Heart right ventricle (tissue), 16 donors: ENCODE results near the gene DCT. TPM values are rescaled to one million over a fixed set of nuclear protein-coding genes. Genes with fewer than 3 reads are reported as not detected.

Experiments
- ATAC-seq, 8 donors: fragments of 200-7000 bp; cut with Tn5 transposase; one replicate each; pipeline ENCODE4 v1.9.1; 2020; ENCODE audit warnings: mild to moderate bottlenecking in 8 of 8, moderate library complexity in 8 of 8, moderate number of reproducible peaks in 1 of 8
- DNase-seq, 2 donors: peaks; one replicate each; pipeline ENCODE4 v3.0.0-alpha.2; 2020
- H3K27ac ChIP-seq, 10 donors: fragments of 200-600 bp; sonication (generic) in 2 of 10; one replicate each; pipeline versions ENCODE4 v1.5.0 to v1.8.0; 2020 to 2022; ENCODE audit warnings: mild to moderate bottlenecking in 3 of 10
- H3K27me3 ChIP-seq, 7 donors: fragments of 200-600 bp; one replicate each; pipeline ENCODE4 v1.8.0; 2021 to 2022; ENCODE audit warnings: mild to moderate bottlenecking in 2 of 7
- H3K36me3 ChIP-seq, 9 donors: fragments of 200-600 bp; sonication (generic) in 1 of 9; one replicate each; pipeline versions ENCODE4 v1.5.0 to v1.8.0; 2020 to 2022; ENCODE audit warnings: mild to moderate bottlenecking in 2 of 9
- H3K4me1 ChIP-seq, 9 donors: fragments of 200-600 bp; sonication (generic) in 1 of 9; one replicate each; pipeline versions ENCODE4 v1.5.0 to v1.8.0; 2020 to 2022; ENCODE audit warnings: mild to moderate bottlenecking in 4 of 9
- H3K4me3 ChIP-seq, 10 donors: fragments of 200-600 bp; sonication (generic) in 2 of 10; one replicate each; pipeline versions ENCODE4 v1.5.0 to v1.8.0; 2020 to 2022; ENCODE audit warnings: mild to moderate bottlenecking in 7 of 10, moderate library complexity in 2 of 10
- H3K9me3 ChIP-seq, 11 donors: fragments of 200-600 bp in 10 of 11; sonication (generic) in 2 of 11; one replicate each; pipeline versions ENCODE4 v1.5.0 to v1.8.0; 2013 to 2022; ENCODE audit warnings: mild to moderate bottlenecking in 2 of 11, control low read depth in 1 of 11, moderate library complexity in 1 of 11
- CTCF ChIP-seq, 9 donors: fragments of 200-600 bp; sonication (generic) in 2 of 9; IDR thresholded peaks; one replicate each; pipeline versions ENCODE4 v1.5.0 to v1.8.0; 2021 to 2022; ENCODE audit warnings: antibody characterized with exemption in 9 of 9, mild to moderate bottlenecking in 5 of 9, moderate library complexity in 1 of 9
- WGBS, 2 donors: extraction: QIAGEN DNeasy Blood & Tissue Kit; methylation state at CpG; one replicate each; pipeline ENCODE4 v1.1.7; 2013; ENCODE audit warnings: inconsistent platforms in 1 of 2; 5-methylcytosine and 5-hydroxymethylcytosine counted together
- intact Hi-C, 10 donors: fragments of 100-400 bp; cut with DNase I; formaldehyde crosslinking; loops; one replicate each; pipeline versions ENCODE4 v1.11.1 to v1.14.2; 2022
- polyA plus RNA-seq, 2 donors: library from polyadenylated mRNA; stranded (reverse); fragments of 200-250 nt; gene quantifications; one replicate each; pipeline ENCODE4 v1.2.3, GENCODE V29; 2013
- total RNA-seq, 10 donors: library from RNA; stranded (reverse); fragmentation: NEBNext Ultra II Directional in 3 of 10; extraction: Animal tissue kit (Norgen Biotek cat#: 25700) in 3 of 10; gene quantifications; one replicate each; pipeline versions ENCODE4 v1.2.1 to v1.2.4, GENCODE V29; 2021 to 2023
- donor health status: Arrhythmogenic right ventricular cardiomyopathy.
- donor health status: ischemic (EF 13 %, LVEDD 7.1; RV severe dilation, severe dysfunction).
- donor health status: healthy with polysubstance abuse.
- donor health status: DM: no; HTN: yes; CAD: no.
- donor health status: DM: no; HTN: no; CAD: no.
- donor health status: ischemic (EF 25% LVEDD 6.9; RV normal size, moderate dysfunction).
- donor health status: ischemic (EF 25% LVEDD 5.7; RV mildly dilated, moderate dysfunction).
- donor health status: healthy.
- donor health status: DM: yes; HTN: yes; CAD: no.
- donor health status: Ischemic cardiomyopathy.
- donor health status: ischemic (EF 35%, LVEDD 5.7; RV mildly dilated, moderate dysfunction).
- donor health status: nonischemic (EF 11% LVEDD 7.7; RV severe dilation, severe dysfunction).
- donor health status: DM: yes; HTN: yes; CAD: no.
- donor health status: PGD.
- donor health status: ischemic (EF 29% LVEDD 5.4; RV normal size, mild dysfunction).
- donor health status: nonischemic (EF 23%, LVEDD 6.1; RV moderate dilation, normal function).

DCT gene
- total and polyA plus RNA-seq, 12 donors: 0.01 to 0.47 (median 0.25) TPM; not detected in 1

- ATAC-seq (no peak), DNase-seq (no peak)
- Histone ChIP-seq H3K9me3 (peaks cover 0 to 9% (median 0%) of the 10 kb centered on the region in 11 donors), H3K27me3 (peaks cover 0 to 13% (median 0%) of the 10 kb centered on the region in 7 donors), H3K36me3 (no peaks in the 10 kb centered on the region), H3K4me1 (peaks cover 0 to 9% (median 0%) of the 10 kb centered on the region in 9 donors), H3K27ac (no peak overlapping the region), H3K4me3 (no peak overlapping the region)
- TF ChIP-seq CTCF (IDR thresholded peaks at IDR 0.05): no peak
- intact Hi-C loops: no loop called here
These were observed 65.9 kb downstream of the DCT start for GRCh38 chr13:94413598-94413944.

GRCh38 chr13:94412870-94413597 lies 66.4 kb downstream of the DCT start:
- DNase-seq (no peak), ATAC-seq (no peak)
- intact Hi-C loops: no loop called here
- Histone ChIP-seq H3K4me3 (no peak overlapping the region), H3K27me3 (peaks cover 0 to 13% (median 0%) of the 10 kb centered on the region in 7 donors), H3K9me3 (peaks cover 0 to 9% (median 0%) of the 10 kb centered on the region in 11 donors), H3K36me3 (no peaks in the 10 kb centered on the region), H3K27ac (no peak overlapping the region), H3K4me1 (peaks cover 0 to 9% (median 0%) of the 10 kb centered on the region in 9 donors)
- no peak for TF ChIP-seq CTCF (IDR thresholded peaks at IDR 0.05)
- 18 to 30% methylated on average over 3 of the region's 3 CpGs for WGBS, 2 donors

- Histone ChIP-seq H3K27ac (no peak overlapping the region), H3K4me3 (no peak overlapping the region), H3K9me3 (no peaks in the 10 kb centered on the region), H3K4me1 (peaks cover 0 to 9% (median 0%) of the 10 kb centered on the region in 9 donors), H3K27me3 (peaks cover 0 to 7% (median 0%) of the 10 kb centered on the region in 7 donors), H3K36me3 (no peaks in the 10 kb centered on the region)
- intact Hi-C loops: no loop called here
- ATAC-seq (no peak), DNase-seq (no peak)
- TF ChIP-seq CTCF (IDR thresholded peaks at IDR 0.05): no peak
- WGBS, 2 donors: 57 to 67% methylated on average over 3 of the region's 3 CpGs
These were observed 67.7 kb downstream of the DCT start for GRCh38 chr13:94411747-94412146.

GRCh38 chr13:94408314-94409036 lies 71.0 kb downstream of the DCT start:
- intact Hi-C loops: no loop called here
- ATAC-seq (no peak), DNase-seq (no peak)
- Histone ChIP-seq H3K4me3 (no peak overlapping the region), H3K36me3 (no peaks in the 10 kb centered on the region), H3K27ac (no peak overlapping the region), H3K9me3 (no peaks in the 10 kb centered on the region), H3K27me3 (peaks cover 0 to 4% (median 0%) of the 10 kb centered on the region in 7 donors), H3K4me1 (peaks cover 0 to 7% (median 0%) of the 10 kb centered on the region in 9 donors)
- WGBS, 2 donors: 81 to 82% methylated on average over 7 of the region's 7 CpGs
- no peak for TF ChIP-seq CTCF (IDR thresholded peaks at IDR 0.05)
